ENCODE data around the gene AQP2.
"Not testable (repeated sequence)": the region's sequence is repeated elsewhere in the genome, so short reads cannot be mapped to it uniquely, and the experiment has no call there.

Gene AQP2

DNA sequence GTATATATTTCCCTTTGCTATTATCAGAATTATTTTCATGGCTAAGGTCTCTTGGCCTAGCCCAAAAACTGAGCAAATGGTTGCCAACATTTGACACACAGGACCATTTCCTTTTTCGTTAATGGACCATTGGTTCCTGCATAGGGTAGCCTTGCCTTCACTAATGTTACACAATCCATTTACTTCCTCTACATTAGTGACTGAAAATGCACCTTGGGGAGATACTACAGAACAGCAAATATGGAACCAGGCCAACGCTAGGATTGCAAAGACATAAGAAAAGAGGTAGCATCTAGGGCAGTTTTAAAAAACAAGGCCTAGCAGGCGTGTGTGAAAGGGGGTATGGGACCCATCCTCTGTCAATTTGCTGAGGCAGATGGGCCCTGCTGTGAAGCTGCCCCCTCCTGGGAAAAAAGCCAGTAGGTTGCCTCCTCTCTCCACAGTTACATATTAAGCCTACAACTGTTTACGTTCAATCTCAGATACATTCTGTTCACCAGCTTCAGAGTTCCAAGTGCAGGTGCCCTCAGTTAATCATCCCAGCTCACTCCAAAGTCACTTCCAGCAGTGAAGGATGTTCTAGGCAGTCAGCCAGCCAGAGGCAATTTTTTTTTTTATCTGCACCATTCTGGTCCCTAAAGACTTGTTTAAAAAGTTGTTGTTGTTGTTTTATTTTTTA lies 37.2 kb downstream of the AQP2 start:
- no peak for DNase-seq (ENCODE audit: low read depth)

DNA sequence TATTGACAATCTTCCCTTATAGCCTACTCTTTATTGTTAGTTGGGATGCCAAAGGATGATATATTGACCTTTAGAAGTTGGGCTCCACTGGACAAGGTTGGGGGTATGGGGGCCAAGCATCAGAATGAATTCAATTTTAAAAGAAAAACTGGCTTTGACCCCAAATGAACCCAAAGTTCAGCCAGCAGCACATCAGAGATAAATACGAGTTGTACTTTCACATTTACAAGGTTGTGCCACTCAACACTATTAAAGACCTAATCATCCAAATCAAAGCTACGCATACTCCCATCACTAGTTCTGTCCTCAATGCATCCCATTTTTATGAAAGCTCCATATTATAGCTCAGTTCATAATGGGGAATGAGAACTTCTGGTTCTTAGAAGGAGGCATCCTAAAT lies 38.9 kb downstream of the AQP2 start:
- not testable (repeated sequence) for DNase-seq (ENCODE audit: low read depth)

DNA sequence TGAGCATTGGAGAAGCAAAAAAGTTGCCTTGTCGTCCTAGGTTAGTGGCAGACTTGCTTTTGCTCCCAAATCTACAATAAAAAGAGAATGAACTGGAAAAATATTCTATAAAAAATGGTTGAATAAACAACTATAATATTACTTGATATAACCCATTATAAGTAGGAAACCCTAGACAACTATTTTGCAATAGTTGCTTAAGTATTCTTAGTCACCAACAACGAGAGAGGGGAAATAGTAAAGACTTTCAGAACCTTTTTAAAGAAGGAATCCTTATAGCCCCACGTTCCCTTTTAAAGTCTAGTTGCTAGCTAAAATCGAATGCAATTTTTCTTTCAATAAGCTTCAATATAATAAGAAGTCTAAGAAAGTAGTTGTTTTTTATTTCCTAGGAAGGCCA lies 39.7 kb downstream of the AQP2 start:
- DNase-seq (ENCODE audit: low read depth): no peak

DNA sequence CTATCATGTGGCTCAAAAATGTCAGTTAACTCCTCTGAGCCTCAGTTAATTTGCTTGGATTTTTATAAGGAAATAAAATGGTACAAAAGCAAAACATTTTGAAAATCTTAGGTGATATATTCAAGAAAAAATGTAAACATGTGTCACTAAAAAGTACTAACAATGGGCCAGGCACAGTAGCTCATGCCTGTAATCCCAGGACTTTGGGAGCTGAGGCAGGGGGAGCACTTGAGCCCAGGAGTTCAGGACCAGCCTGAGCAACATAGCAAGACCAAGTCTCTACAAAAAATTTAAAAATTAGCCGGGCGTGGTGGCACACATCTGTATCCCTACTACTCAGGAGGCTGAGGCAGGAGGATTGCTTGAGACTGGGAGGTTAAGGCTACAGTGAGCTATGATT lies 47.9 kb downstream of the AQP2 start:
- no peak for DNase-seq (ENCODE audit: low read depth)

DNA sequence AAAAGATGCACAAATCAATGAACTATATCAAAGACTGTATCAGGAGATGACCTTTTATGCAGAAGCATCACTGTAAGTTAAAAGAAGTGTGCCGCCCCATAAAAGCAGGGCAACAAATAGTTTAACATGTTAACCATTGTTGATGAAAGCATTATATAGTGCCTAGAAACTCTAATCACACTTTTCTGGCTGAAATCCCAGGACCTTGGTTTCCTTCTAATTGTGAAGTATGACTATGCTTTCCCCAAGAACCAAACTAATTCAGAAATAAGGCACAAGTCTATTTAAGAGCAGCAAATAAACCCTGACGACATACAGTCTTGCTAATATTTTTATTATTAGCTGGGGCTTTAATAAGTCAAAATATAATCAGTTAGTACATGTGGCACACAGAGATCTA lies 53.1 kb downstream of the AQP2 start:
- no peak for DNase-seq (ENCODE audit: low read depth)

DNA sequence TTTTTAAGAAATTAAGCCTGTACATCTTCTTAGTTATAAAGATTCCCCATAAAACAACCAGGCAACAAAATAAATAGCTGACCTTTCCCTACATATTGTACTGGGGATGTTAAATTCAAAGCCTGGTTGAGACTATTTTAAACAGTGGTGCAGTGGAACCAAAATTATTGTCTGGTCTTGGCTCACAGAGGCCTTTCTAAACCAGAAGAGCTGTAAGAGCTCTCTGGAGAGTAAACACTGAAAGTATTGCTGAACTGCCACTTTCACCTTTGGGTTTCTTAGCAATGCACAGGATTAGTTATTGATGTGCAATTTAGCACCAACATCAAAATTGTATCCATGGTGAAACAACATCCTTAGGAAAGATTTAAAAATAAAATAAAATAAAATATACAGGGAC lies 54.2 kb downstream of the AQP2 start:
- DNase-seq (ENCODE audit: low read depth): no peak

DNA sequence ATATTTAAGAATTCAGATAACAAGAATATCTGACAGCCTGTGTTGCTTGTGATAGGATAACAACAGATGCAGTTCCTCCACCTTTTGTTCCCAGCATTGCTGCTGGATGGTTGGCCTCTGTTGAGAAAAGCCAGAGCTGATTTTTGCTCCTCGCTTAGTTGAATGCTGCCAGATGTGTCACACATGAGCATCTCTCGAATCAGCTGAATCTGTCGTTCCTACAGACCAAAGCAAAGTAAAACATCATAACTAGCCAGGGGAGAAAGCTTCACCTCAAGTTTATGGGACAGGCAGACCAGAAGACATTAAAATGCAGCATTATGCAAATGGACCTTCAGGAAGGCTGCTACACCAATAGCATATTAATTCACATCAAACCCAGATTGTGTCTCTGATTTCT lies 54.6 kb downstream of the AQP2 start:
- DNase-seq (ENCODE audit: low read depth): no peak

DNA sequence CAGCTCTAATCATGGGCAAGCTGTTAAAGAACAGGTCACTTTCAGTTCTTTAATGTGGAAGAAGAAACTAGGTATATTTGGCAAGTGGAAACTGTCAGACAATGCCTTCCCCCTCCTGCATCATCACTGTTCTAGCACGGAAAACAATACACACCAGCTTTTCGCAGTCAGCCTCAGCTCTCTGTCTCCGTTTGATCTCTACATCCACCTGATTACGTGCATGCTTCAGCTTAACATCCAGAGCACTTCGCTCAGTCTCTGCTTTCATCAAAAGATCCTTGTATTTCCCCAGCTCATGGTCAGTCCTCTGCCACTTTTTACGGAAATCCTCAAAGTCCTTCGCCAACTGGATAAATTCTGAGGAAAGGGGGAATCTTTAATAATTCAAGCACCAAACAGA lies 55.7 kb downstream of the AQP2 start:
- DNase-seq (ENCODE audit: low read depth): no peak

DNA sequence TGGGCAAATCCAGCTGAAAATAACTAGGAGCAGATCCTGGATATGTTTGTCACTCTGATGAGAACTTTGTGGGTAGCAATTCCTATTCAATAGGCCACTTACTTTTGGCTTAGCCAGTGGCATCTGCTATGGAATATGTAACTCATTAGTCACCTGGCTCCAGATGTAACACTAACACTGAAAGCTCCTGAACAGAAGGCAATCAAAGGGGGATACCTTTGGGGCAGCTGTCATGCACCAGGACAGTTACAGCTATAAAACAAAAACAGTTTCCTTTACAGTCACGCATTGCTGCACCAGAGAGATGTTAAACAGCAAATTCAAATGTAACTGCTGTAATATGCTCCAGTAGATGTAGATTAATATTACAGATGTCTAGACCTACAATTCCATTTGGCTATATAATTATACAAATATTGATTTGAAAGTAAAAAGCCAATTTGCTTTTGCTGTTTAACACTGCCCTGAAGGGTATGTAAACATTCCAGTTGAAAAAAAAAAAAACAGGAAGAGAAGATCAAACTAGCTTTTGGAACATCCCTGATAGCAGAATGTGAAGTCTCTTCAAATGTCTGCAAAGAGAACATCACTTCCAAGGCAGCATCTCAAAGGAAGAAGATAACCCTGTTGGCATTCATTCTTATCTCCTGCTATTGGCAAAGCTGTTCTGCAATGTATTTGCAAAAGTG lies 56.4 kb downstream of the AQP2 start:
- no peak for DNase-seq (ENCODE audit: low read depth)

Data from T follicular helper cell (primary cell).